ENCODE data around the gene FSIP1.
"Not testable (repeated sequence)": the region's sequence is repeated elsewhere in the genome, so short reads cannot be mapped to it uniquely, and the experiment has no call there.

The FSIP1 gene

DNA sequence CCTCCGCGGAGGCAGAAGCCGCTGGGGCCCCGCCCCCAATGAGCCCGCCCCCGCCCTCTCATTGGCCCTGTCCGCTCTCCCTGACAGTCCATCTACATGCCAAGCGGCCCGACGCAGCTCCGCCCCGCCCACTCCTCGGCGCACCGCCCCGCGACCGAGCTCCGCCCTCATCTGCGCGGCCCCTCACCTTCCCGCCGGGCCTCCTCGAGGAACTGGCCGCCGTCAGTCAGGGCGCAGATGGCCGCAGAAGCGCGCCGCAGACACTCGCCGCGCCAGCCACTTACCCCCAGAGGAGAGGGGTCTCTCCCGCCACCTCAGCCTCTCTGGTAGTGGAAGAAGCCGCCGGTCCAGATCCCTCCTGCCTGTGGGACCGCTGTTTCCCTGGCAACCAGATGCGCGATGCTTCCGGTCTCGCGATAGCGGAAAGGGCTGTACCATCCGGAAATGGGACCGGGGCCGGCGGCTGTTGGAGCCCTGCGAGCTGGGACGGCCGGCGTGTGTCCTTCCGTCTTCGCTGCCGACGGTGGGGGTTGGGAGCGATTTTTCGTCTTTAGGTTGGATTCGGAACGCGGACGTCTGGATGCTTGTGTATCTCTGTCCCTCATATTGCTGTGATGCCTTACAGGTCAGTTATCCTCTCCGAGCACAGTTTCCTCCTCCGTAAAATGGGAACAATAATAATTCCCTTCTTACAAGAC lies at the start of gene FSIP1:
TSS of gene FSIP1 (minus strand) at position 401 of the 698 bp plus-strand sequence. CDS start 6,317 bp downstream, outside the sequence.
- DNase-seq, result peak; percentile 97

- DNase-seq, result no peak
These were observed 47.5 kb upstream of the FSIP1 start for GRCh38 chr15:39830166-39830565.

DNA sequence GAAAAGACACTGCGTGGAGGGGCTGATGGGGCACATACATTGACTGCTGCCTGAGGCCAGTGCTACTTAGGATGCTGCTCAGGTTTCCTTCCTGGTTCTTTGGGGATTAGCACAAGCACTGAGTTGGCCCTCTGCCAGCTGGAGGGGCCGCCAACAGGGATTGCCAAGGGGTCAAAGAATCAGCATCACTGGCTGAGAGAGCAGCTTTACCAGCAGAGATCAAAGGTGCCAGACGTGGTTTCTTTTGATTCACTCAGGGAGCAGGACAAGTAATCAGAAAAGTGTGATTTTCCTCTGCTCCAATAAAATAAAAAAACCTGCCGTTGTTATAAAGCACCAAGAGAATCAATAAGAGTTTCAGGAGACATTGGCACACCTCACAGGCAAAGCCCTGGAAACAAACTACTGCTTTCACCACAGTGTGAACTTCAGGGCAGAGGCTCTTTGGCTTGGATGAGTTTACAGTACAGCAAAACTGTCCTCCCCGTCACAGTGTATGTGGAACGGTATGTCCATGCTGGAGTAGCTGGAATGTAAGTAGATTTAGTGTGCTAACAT lies 45.8 kb upstream of the FSIP1 start:
- DNase-seq, result no peak

GRCh38 chr15:39826975-39827374 lies 44.3 kb upstream of the FSIP1 start:
- no peak for DNase-seq

DNA sequence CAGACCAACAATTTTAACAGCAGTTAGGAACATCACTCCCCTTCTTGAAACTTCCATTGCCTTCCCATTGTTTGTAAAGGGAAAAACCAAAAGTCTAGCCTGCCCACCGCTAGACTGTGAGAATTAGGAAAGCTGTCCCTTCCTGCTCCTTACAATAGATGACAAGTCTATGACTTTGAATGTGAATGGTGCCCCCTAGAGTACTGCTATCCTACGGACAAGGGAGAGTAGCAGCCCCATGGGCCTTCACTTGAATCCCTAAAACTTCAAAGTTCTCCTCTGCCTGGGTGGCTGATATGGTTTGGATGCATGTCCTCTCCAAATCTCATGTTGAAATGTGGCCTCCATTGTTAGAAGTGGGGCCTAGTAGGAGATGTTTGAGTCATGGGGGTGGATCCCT lies 41.0 kb upstream of the FSIP1 start:
- DNase-seq, result no peak

- no peak for DNase-seq
These were observed 37.5 kb upstream of the FSIP1 start for GRCh38 chr15:39820050-39820602.

DNA sequence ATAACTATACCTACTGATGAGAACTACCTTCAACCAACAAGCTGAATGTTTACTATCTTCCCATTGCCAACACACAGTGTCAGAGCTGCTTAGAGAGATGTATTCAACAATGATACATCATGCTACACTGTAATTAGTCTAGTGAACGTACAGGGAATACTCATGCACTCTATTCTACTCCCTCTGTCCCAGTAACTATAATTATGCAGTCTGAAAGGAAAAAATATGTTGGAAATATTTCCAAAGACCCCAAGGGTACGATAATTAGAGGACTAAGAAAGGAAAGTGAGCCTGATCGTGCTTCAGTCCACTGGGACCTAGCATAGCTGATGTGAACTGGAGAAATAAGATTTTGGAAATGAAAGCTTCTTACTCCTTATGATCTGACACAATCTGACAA lies 36.9 kb upstream of the FSIP1 start:
- DNase-seq, result no peak

GRCh38 chr15:39817892-39818291 lies 35.3 kb upstream of the FSIP1 start:
- no peak for DNase-seq

DNA sequence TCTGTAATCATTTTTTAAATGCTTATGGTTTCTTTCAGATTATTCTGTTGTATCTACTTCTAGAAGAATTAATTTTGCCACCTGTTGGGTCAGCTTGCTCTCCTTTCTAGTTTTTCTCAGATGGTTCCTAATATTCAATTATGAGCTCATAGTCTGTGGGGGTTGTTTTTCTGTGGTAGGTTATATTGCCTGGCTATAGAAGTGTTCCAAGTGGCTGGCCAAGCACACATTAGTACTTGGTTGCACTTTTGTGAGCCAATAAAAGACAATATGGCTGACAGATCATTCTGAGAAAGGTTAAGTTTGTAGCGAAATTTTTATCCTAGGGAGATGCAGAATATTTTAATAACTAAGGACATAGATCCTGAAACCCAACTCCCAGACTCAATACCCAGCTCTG lies 31.8 kb upstream of the FSIP1 start:
- DNase-seq, result no peak

GRCh38 chr15:39812651-39813050 lies 30.0 kb upstream of the FSIP1 start:
- not testable (repeated sequence) for DNase-seq

DNA sequence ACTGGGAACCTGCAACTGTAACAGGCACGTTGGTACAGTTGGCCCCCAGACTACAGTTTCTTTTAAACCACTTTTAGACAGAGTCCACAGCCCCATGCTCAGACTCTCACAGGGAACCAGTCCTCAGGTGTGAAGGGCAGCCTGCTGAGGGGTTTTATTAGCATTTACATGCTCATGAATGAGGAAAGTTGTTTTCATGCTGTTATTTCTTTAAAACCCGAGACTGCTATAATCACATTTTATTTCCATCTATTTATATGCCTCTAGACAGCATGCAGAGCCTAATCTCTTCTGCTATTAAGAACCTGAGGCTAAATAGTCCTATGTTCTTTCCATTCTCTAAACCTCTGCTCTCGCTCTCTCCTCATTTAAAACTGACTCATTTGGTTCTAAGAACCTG lies 26.3 kb upstream of the FSIP1 start:
- no peak for DNase-seq

GRCh38 chr15:39807791-39808190 lies 25.1 kb upstream of the FSIP1 start:
- no peak for DNase-seq

GRCh38 chr15:39804026-39804425 lies 21.4 kb upstream of the FSIP1 start:
- no peak for DNase-seq

GRCh38 chr15:39803016-39803415 lies 20.4 kb upstream of the FSIP1 start:
- no peak for DNase-seq

DNA sequence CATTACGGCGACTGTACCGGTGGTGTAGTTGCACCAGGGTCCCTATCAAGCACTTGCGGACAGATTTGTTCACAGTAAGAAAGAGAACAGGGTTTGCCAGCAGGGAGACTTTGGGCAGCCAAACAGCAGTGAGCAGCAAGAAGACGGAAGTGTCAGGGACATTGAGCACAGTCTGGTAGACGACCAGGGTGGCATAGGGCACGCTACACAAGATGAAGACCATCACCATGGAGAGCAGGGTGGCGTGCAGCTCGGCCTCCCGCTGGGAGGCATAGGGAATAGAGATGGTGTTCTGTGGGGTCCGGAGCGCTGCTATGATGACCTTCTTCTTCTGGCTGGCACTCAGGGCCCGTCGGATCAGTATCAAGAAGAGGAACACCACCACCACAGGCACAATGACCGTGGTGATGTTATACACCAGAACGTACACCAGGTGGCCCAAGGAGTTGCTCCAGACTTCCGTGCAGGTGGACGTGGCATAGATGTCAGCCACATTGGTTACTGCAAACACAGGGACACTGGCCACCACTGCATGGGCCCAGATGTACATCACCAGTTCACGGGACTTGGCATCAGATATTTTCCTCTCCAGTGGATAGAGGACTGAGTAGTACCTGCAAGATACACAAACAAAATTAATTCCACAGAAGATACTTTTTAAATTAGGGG lies 19.1 kb upstream of the FSIP1 start:
- DNase-seq, result peak; percentile 32

GRCh38 chr15:39799552-39800011 lies 16.9 kb upstream of the FSIP1 start:
- no peak for DNase-seq

GRCh38 chr15:39798382-39798781 lies 15.7 kb upstream of the FSIP1 start:
- no peak for DNase-seq

DNA sequence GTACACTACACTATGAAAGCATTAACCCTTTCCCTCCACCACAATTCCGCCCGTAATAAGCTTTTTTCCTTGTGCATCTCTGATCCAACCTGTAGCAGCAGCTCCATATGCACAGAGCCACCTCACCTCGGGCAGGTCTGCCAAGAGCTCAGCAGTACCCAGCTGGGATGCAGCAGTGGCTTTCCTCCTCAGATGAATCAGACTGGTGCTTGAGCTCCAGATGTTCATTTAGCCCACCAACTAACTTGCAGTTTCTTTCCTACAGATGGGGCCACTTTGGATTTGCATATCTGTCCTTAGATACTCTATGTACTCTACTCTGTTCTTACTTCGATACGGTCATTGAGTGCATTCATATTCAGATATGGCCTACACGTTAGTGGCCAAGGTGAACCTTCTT lies 14.8 kb upstream of the FSIP1 start:
- no peak for DNase-seq

DNA sequence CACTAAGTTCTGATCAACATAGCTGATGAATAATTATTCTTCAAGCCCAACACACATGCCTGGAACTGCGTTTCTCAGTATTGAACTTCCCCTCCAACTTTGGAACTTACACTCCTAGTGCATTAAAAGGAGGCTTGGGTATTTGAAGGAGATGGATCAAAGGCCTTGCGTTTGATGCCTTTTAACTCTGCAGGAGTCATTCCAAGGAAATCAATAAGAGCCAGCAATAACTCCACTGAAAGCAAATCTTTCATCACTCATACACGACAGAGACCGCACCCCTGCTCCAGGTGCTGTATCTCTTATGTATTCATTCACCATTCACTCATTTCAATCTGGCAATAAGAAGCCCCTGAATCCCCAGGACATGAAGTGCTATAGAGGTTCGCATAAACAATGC lies 14.0 kb upstream of the FSIP1 start:
- no peak for DNase-seq

DNA sequence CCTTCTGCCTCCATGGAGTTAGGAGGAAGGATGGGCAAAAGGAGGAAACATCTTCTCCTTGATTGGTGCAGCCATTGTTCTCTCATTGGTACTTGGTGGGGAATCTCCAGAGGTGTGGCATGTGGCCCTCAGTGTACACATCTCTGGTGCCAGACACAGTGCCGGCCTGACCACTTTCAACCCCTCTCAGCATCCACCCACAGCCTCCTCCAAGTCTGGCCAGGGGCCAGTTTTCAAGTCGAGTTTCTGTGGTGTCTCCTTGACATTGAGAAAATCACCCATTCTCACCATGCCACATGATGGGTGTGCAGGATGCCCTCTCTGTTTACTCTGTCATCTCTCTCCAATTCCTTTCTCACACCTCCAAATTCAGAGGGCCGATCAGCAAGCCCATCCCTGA lies 12.8 kb upstream of the FSIP1 start:
- DNase-seq, result no peak

- DNase-seq, result no peak
These were observed 12.3 kb upstream of the FSIP1 start for GRCh38 chr15:39794954-39795353.

DNA sequence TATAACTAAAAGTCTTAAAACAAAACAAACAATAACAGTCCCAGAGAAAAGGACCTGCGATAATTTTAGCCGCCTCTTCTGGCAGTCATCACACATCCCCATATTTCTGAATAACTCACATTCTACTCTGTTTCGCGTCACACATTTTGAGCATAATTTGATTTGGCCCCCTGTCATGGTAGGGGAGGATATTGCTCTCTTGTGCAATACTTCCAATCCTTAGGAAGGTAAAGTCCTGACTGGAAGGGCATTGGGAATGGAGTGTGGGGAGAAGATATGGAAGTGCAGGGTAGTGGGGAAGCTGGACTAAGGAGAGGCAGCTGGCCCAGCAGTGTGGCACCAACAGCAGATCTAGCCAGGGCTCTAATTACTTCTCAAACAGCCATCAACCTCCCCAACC lies 11.3 kb upstream of the FSIP1 start:
- DNase-seq, result no peak

- no peak for DNase-seq
These were observed 10.2 kb upstream of the FSIP1 start for GRCh38 chr15:39792844-39793335.

Data from activated CD4-positive, alpha-beta T cell treated with anti-CD3 and anti-CD28 coated beads, Interleukin-2, Interleukin-6, amounts not matched to agents 100 ng/mL and 50 ng/mL, durations not matched to agents 16 hours and 8 hours (primary cell).